ENCODE data around the gene GLRA1.
A peak's percentile ranks its signal among the peaks of the same experiment; 100 is the strongest.
"Not testable (repeated sequence)": the region's sequence is repeated elsewhere in the genome, so short reads cannot be mapped to it uniquely, and the experiment has no call there.

The GLRA1 gene

GRCh38 chr5:151881621-151882225, 42.9 kb downstream of the GLRA1 start:
- no peak for DNase-seq (ENCODE audit: low read depth)

GRCh38 chr5:151880324-151880723, 44.3 kb downstream of the GLRA1 start:
- no peak for DNase-seq (ENCODE audit: low read depth)

- DNase-seq (ENCODE audit: low read depth): no peak
Measured at GRCh38 chr5:151873701-151874100, 51.0 kb downstream of the GLRA1 start.

GRCh38 chr5:151872701-151873100, 52.0 kb downstream of the GLRA1 start:
- DNase-seq (ENCODE audit: low read depth): no peak

- DNase-seq (ENCODE audit: low read depth): peak; percentile 84
Measured at GRCh38 chr5:151870820-151871219, 53.8 kb downstream of the GLRA1 start.

GRCh38 chr5:151870271-151870670, 54.4 kb downstream of the GLRA1 start:
- no peak for DNase-seq (ENCODE audit: low read depth)

GRCh38 chr5:151869843-151870242, 54.8 kb downstream of the GLRA1 start:
- DNase-seq (ENCODE audit: low read depth): no peak

GRCh38 chr5:151868451-151868850, 56.2 kb downstream of the GLRA1 start:
- DNase-seq (ENCODE audit: low read depth): peak; percentile 1

- DNase-seq (ENCODE audit: low read depth): no peak
Measured at GRCh38 chr5:151864061-151864748, 60.4 kb downstream of the GLRA1 start.

GRCh38 chr5:151863566-151863965, 61.1 kb downstream of the GLRA1 start:
- no peak for DNase-seq (ENCODE audit: low read depth)

- DNase-seq (ENCODE audit: low read depth): no peak
Measured at GRCh38 chr5:151862811-151863472, 61.7 kb downstream of the GLRA1 start.

GRCh38 chr5:151860867-151861266, 63.8 kb downstream of the GLRA1 start:
- DNase-seq (ENCODE audit: low read depth): not testable (repeated sequence)

- DNase-seq (ENCODE audit: low read depth): no peak
Measured at GRCh38 chr5:151856861-151857260, 67.8 kb downstream of the GLRA1 start.

GRCh38 chr5:151855701-151856100, 69.0 kb downstream of the GLRA1 start:
- no peak for DNase-seq (ENCODE audit: low read depth)

- no peak for DNase-seq (ENCODE audit: low read depth)
Measured at GRCh38 chr5:151847871-151848270, 76.8 kb downstream of the GLRA1 start.

GRCh38 chr5:151846765-151847164, 77.9 kb downstream of the GLRA1 start:
- no peak for DNase-seq (ENCODE audit: low read depth)

GRCh38 chr5:151832843-151833242, 91.8 kb downstream of the GLRA1 start:
- not testable (repeated sequence) for DNase-seq (ENCODE audit: low read depth)

GRCh38 chr5:151829370-151829769, 95.3 kb downstream of the GLRA1 start:
- DNase-seq (ENCODE audit: low read depth): no peak

GRCh38 chr5:151825445-151825844, 99.2 kb downstream of the GLRA1 start:
- DNase-seq (ENCODE audit: low read depth): peak; percentile 75

- DNase-seq (ENCODE audit: low read depth): no peak
Measured at GRCh38 chr5:151822141-151822540, 102.5 kb downstream of the GLRA1 start.

- no peak for DNase-seq (ENCODE audit: low read depth)
Measured at GRCh38 chr5:151820903-151821302, 103.7 kb downstream of the GLRA1 start.

GRCh38 chr5:151820271-151820670, 104.4 kb downstream of the GLRA1 start:
- DNase-seq (ENCODE audit: low read depth): no peak

GRCh38 chr5:151819830-151820229, 104.8 kb downstream of the GLRA1 start:
- no peak for DNase-seq (ENCODE audit: low read depth)
